Endodermal cell (in vitro differentiated cells): Measurements from ENCODE around the gene FBRSL1. TPM values are rescaled to one million over a fixed set of nuclear protein-coding genes. Genes with fewer than 3 reads are reported as not detected.

Experiments used
- DNase-seq: peaks from one replicate; pipeline ENCODE4 v3.0.0-alpha.2; 2017
- H3K27ac ChIP-seq: 2 replicates; pipeline ENCODE4 v1.5.1; 2013; ENCODE audit warnings: mild to moderate bottlenecking, low read depth, low read length, moderate library complexity
- H3K27me3 ChIP-seq: 2 replicates; pipeline ENCODE4 v1.6.1; 2013; ENCODE audit warnings: mild to moderate bottlenecking, low read length, moderate library complexity; ENCODE audit not compliant: insufficient read depth, control insufficient read depth, poor library complexity, severe bottlenecking
- H3K36me3 ChIP-seq: 2 replicates; pipeline ENCODE4 v1.7.0; 2013; ENCODE audit warnings: mild to moderate bottlenecking, low read length, moderate library complexity; ENCODE audit not compliant: control insufficient read depth, insufficient read depth
- H3K4me1 ChIP-seq: one replicate; pipeline ENCODE4 v1.7.0; 2013; ENCODE audit warnings: low read length; ENCODE audit not compliant: control insufficient read depth, insufficient read depth
- H3K4me3 ChIP-seq: 2 replicates; pipeline ENCODE4 v1.5.1; 2013; ENCODE audit warnings: mild to moderate bottlenecking, low read length, moderate library complexity
- H3K9ac ChIP-seq: 2 replicates; pipeline ENCODE4 v1.6.1; 2013; ENCODE audit warnings: mild to moderate bottlenecking, low read length, moderate library complexity; ENCODE audit not compliant: poor library complexity, severe bottlenecking; ENCODE audit errors: extremely low read depth
- H3K9me3 ChIP-seq: 2 replicates; pipeline ENCODE4 v1.6.1; 2013; ENCODE audit warnings: mild to moderate bottlenecking, low read length, moderate library complexity; ENCODE audit not compliant: control insufficient read depth
- H3K27ac Mint-ChIP-seq: 2 replicates; pipeline ENCODE4 v1.8.0; 2020; ENCODE audit warnings: mixed read lengths
- H3K27me3 Mint-ChIP-seq: 2 replicates; pipeline ENCODE4 v1.8.0; 2021; ENCODE audit warnings: mild to moderate bottlenecking, mixed read lengths; ENCODE audit not compliant: insufficient read depth
- H3K36me3 Mint-ChIP-seq: 2 replicates; pipeline ENCODE4 v1.8.0; 2020; ENCODE audit warnings: low read depth, mixed read lengths
- H3K4me1 Mint-ChIP-seq: 2 replicates; pipeline ENCODE4 v1.8.0; 2020; ENCODE audit warnings: mixed read lengths
- H3K4me3 Mint-ChIP-seq: 2 replicates; pipeline ENCODE4 v1.8.0; 2020; ENCODE audit warnings: mild to moderate bottlenecking, moderate library complexity, mixed read lengths
- H3K9me3 Mint-ChIP-seq: 2 replicates; pipeline ENCODE4 v1.8.0; 2020; ENCODE audit warnings: mild to moderate bottlenecking, mixed read lengths
- WGBS, 2 experiments: methylation state at CpG; one replicate each; pipeline versions ENCODE4 v1.1.5 to v1.1.7; 2013; ENCODE audit warnings: missing lambda C conversion rate in 2 of 2, mixed read lengths in 1 of 2; ENCODE audit not compliant: insufficient coverage in 1 of 2, insufficient read length in 1 of 2; 5-methylcytosine and 5-hydroxymethylcytosine counted together
- total RNA-seq, 2 donors: library from RNA; stranded (reverse); fragmentation: NEBNext Ultra II Directional in 1 of 2; extraction: Animal tissue kit (Norgen Biotek cat#: 25700) in 1 of 2; gene quantifications; 2 replicates in 1 of 2; 3 replicates in 1 of 2; pipeline ENCODE4 v1.2.1, GENCODE V29; 2021
- TF ChIP-seq, protein P1 (sequence below): fragments of 200-600 bp; sonication (generic); conservative IDR thresholded peaks from 2 replicates; pipeline ENCODE4 v1.5.0; 2021; ENCODE audit warnings: antibody characterized with exemption, mild to moderate bottlenecking

Gene FBRSL1
- total RNA-seq, 2 donors from 2014 or later: 74.9 to 92.3 TPM

DNA sequence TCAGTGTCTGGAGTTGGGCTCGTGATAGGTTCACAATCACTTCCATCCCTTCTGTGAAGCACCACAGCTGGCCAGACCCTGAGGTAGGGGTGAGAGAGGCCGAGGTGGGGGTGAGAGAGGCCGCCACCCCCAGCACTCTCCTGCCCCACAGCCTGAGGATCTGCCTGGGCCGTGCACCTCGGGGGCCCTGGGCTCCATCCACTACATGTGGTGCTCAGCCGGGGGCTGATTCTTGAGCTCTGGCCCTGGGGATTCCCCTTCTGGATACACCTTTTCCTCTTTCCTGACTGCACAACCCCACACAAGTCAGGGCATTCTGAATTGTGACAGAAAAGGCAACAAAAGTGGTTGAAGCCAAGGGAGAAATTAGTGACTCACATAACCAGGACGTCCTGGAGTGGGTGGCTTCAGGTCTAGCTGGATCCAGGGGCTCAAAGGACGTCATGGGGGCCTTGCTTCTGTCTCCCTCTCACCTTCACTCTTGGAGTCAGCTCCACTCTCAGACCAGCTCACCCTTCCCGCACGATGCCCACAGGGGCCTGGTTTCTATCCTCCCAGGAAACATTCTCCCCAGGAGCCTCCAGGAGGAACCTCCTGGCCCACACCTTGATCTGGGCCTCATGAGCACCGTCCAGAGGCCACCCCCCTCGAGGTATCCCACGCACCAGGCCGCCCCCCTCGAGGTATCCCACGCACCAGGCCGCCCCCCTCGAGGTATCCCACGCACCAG lies 12.1 kb upstream of the FBRSL1 start:
- WGBS, 2 experiments: 76 to 93% methylated on average over 4 to 19 of the region's 19 CpGs
- TF ChIP-seq, protein P1, sequence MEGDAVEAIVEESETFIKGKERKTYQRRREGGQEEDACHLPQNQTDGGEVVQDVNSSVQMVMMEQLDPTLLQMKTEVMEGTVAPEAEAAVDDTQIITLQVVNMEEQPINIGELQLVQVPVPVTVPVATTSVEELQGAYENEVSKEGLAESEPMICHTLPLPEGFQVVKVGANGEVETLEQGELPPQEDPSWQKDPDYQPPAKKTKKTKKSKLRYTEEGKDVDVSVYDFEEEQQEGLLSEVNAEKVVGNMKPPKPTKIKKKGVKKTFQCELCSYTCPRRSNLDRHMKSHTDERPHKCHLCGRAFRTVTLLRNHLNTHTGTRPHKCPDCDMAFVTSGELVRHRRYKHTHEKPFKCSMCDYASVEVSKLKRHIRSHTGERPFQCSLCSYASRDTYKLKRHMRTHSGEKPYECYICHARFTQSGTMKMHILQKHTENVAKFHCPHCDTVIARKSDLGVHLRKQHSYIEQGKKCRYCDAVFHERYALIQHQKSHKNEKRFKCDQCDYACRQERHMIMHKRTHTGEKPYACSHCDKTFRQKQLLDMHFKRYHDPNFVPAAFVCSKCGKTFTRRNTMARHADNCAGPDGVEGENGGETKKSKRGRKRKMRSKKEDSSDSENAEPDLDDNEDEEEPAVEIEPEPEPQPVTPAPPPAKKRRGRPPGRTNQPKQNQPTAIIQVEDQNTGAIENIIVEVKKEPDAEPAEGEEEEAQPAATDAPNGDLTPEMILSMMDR: no peak
- Histone ChIP-seq H3K36me3 (no peaks in the 10 kb centered on the region), H3K4me1 (no peaks in the 10 kb centered on the region), H3K27ac (no peak overlapping the region), H3K9ac (no peak overlapping the region), H3K27me3 (peaks cover 17% of the 10 kb centered on the region), H3K4me3 (no peak overlapping the region), H3K9me3 (no peaks in the 10 kb centered on the region)
- no peak for DNase-seq
- H3K4me3 Mint-ChIP-seq: no peak overlapping the region
- H3K9me3 Mint-ChIP-seq: peaks cover 7% of the 10 kb centered on the region
- H3K27me3 Mint-ChIP-seq: peaks cover 61% of the 10 kb centered on the region
- no peaks in the 10 kb centered on the region for H3K4me1 Mint-ChIP-seq
- H3K27ac Mint-ChIP-seq: no peak overlapping the region
- no peaks in the 10 kb centered on the region for H3K36me3 Mint-ChIP-seq

DNA sequence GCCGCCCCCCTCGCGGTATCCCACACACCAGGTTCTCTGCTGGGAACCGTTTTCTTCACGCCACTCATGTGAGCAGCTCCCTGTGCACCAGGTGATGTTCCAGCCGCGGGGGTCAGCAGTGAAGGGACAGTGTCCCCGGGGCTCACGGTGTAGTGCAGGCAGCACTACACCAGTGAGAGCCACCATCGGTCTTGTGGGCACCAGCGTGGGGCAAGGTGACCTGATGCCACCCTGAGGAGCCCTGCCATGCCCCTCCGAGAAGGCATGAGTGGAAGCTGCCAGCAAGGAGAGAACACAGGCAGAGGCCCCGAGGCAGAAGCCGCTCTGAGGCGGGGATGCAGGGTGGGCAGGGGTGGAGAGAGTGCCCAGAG lies 11.5 kb upstream of the FBRSL1 start:
- H3K27ac Mint-ChIP-seq: no peak overlapping the region
- no peaks in the 10 kb centered on the region for H3K4me1 ChIP-seq
- TF ChIP-seq, protein P1: no peak
- H3K9me3 ChIP-seq: no peaks in the 10 kb centered on the region
- H3K27ac ChIP-seq: no peak overlapping the region
- no peaks in the 10 kb centered on the region for H3K4me1 Mint-ChIP-seq
- H3K9me3 Mint-ChIP-seq: peaks cover 7% of the 10 kb centered on the region
- peaks cover 67% of the 10 kb centered on the region for H3K27me3 Mint-ChIP-seq
- peaks cover 21% of the 10 kb centered on the region for H3K27me3 ChIP-seq
- no peak overlapping the region for H3K4me3 ChIP-seq
- no peaks in the 10 kb centered on the region for H3K36me3 Mint-ChIP-seq
- DNase-seq: no peak
- H3K36me3 ChIP-seq: no peaks in the 10 kb centered on the region
- H3K4me3 Mint-ChIP-seq: no peak overlapping the region
- H3K9ac ChIP-seq: no peak overlapping the region
- 88 to 96% methylated on average over 7 to 15 of the region's 15 CpGs for WGBS, 2 experiments

DNA sequence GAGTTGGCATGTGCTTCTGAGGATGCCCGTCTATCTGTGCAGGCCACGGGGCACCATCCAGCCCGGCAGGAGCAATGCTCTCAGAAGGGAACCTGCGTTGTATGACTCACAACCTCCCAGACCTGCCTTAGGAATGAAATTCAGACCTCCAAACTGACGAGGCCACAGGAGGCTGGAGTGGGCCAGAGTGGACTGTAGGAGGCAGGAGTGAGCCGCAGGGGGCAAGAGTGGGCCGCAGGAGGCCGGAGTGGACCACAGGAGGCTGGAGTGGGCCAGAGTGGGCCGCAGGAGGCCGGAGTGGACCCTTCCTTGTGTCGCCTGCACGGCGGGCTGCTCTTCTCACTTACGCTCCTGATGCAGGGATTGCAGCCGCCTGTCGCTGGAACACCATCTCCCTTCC lies 11.1 kb upstream of the FBRSL1 start:
- Mint-ChIP-seq H3K27me3 (peaks cover 71% of the 10 kb centered on the region), H3K4me1 (no peaks in the 10 kb centered on the region), H3K36me3 (no peaks in the 10 kb centered on the region), H3K4me3 (no peak overlapping the region), H3K27ac (no peak overlapping the region), H3K9me3 (peaks cover 7% of the 10 kb centered on the region)
- 86% methylated on average over 11 to 16 of the region's 16 CpGs for WGBS, 2 experiments
- TF ChIP-seq, protein P1: peak; percentile 52
- Histone ChIP-seq H3K36me3 (no peaks in the 10 kb centered on the region), H3K4me1 (no peaks in the 10 kb centered on the region), H3K9me3 (no peaks in the 10 kb centered on the region), H3K27ac (no peak overlapping the region), H3K27me3 (peaks cover 21% of the 10 kb centered on the region), H3K4me3 (no peak overlapping the region), H3K9ac (no peak overlapping the region)
- DNase-seq: no peak
